OCI-LY3 (cell line): ENCODE measurements around the gene NEDD4L.

Experiments
- H2AFZ ChIP-seq: fragments of 200-600, 300-600 bp; shearing (Covaris generic); 2 replicates; pipeline ENCODE4 v1.6.0; 2014; ENCODE audit warnings: antibody characterized with exemption, low read depth, low read length
- H3K27ac ChIP-seq: fragments of 200-600, 300-600 bp; sonication (generic); 2 replicates; pipeline ENCODE4 v1.5.1; 2014; ENCODE audit warnings: mild to moderate bottlenecking, low read length, moderate library complexity, mixed read lengths
- H3K27me3 ChIP-seq: fragments of 200-600, 300-600 bp; sonication (generic); 2 replicates; pipeline ENCODE4 v1.6.1; 2014; ENCODE audit warnings: low read depth, low read length, mixed read lengths
- H3K36me3 ChIP-seq: fragments of 200-600, 300-600 bp; sonication (generic); replicated peaks from 2 replicates; pipeline ENCODE3; 2014; ENCODE audit warnings: low read depth, low read length, mixed read lengths
- H3K4me1 ChIP-seq: fragments of 300-600, 200-600 bp; sonication (generic); 2 replicates; pipeline ENCODE4 v1.6.1; 2014; ENCODE audit warnings: low read length, mixed read lengths
- H3K4me2 ChIP-seq: fragments of 200-600, 300-600 bp; sonication (generic); 2 replicates; pipeline ENCODE4 v1.6.1; 2014; ENCODE audit warnings: low read length, mixed read lengths
- H3K4me3 ChIP-seq: fragments of 300-600, 200-600 bp; sonication (generic); 2 replicates; pipeline ENCODE4 v1.5.1; 2014; ENCODE audit warnings: antibody characterized with exemption, mild to moderate bottlenecking, low read length, moderate library complexity
- H3K79me2 ChIP-seq: fragments of 300-600, 200-600 bp; shearing (Covaris generic); 2 replicates; pipeline ENCODE4 v1.6.1; 2014; ENCODE audit warnings: mild to moderate bottlenecking, low read length, mixed read lengths
- H3K9ac ChIP-seq: fragments of 300-600, 200-600 bp; shearing (Covaris generic); 2 replicates; pipeline ENCODE4 v1.6.0; 2014; ENCODE audit warnings: mild to moderate bottlenecking, low read length, moderate library complexity
- H3K9me3 ChIP-seq: fragments of 200-600, 300-600 bp; shearing (Covaris generic); 2 replicates; pipeline ENCODE4 v1.6.1; 2014; ENCODE audit warnings: low read length, mixed read lengths; ENCODE audit not compliant: insufficient read depth
- H4K20me1 ChIP-seq: fragments of 200-600, 300-600 bp; sonication (generic); 2 replicates; pipeline ENCODE4 v1.6.1; 2016; ENCODE audit warnings: low read length, mixed read lengths; ENCODE audit not compliant: insufficient read depth
- EZH2phosphoT487 ChIP-seq: fragments of 200-600 bp; shearing (Covaris generic); IDR thresholded peaks from 2 replicates; pipeline ENCODE4 v1.6.1; 2018; ENCODE audit warnings: antibody characterized with exemption, mixed run types, low read depth
- TF ChIP-seq, protein P1 (sequence below): fragments of 200-600, 300-600 bp; sonication (generic); IDR thresholded peaks from 2 replicates; pipeline ENCODE4 v1.5.1; 2014; ENCODE audit warnings: antibody characterized with exemption, low read length, low read depth

NEDD4L gene

DNA sequence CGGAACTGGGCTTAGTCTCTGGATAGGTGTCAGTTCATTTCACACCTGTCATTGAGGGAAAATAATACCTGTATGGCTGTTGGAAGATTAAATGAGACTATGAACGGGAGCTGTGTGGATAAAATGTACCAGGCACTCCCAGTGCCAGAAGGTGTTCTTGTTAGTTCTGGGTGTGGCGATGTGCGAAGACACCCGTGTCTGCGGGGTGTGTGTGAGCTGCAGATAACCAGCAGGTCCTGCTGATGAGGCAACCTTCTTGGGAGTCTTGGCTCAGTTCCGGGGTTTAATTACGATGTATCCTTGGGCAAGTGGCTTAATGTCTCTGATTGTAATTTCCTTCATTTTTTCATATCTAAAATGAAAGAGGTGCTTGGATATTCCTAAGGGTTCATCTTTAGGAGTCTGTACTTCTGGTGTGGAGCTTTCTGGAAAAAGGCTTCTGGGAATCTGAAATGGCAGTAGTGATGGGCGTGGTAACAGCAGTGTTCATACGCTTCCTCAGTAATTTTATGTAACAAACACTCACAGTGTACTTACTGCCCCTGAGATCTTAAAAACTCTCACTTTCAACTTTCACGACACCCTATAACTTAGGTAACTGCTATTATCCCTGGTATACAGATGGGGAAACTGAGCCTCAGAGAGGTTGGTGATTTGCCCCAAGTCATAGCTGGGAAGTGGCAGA lies 35.0 kb downstream of the NEDD4L start:
- H3K4me2 ChIP-seq = no peak overlapping the region

DNA sequence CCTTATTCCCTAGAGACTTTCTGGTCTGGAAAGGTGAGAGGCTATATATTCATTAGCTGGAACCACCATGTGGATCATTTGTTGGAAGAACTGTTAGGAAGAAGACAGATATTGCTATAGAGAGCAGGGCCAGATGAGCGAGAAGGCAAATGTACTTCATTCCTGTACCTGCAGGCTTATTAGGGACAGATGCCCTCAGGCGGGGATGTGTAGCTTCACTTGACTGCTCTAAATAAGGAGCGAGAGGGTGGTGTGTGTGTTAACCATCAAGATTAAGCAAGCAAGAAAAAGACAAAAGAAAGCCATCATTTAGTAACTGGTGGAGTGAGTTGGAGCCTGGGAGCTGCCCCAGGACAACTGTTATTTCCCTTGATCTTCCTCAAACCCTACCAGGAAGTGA lies 36.4 kb downstream of the NEDD4L start:
- Histone ChIP-seq H3K4me1 (peaks cover 5% of the 10 kb centered on the region; the same call in 1 of the 2 replicates), H4K20me1 (peaks cover 28% of the 10 kb centered on the region), H3K27me3 (no peaks in the 10 kb centered on the region), H3K4me2 (peak overlapping the region; percentile 19), H3K27ac (no peak overlapping the region), H3K9ac (no peak overlapping the region), H3K36me3 (no peaks in the 10 kb centered on the region), H3K4me3 (no peak overlapping the region), H3K79me2 (peaks cover 59% of the 10 kb centered on the region), H2AFZ (no peak overlapping the region), H3K9me3 (no peaks in the 10 kb centered on the region)
- TF ChIP-seq EZH2phosphoT487 = no peak
- TF ChIP-seq, protein P1, sequence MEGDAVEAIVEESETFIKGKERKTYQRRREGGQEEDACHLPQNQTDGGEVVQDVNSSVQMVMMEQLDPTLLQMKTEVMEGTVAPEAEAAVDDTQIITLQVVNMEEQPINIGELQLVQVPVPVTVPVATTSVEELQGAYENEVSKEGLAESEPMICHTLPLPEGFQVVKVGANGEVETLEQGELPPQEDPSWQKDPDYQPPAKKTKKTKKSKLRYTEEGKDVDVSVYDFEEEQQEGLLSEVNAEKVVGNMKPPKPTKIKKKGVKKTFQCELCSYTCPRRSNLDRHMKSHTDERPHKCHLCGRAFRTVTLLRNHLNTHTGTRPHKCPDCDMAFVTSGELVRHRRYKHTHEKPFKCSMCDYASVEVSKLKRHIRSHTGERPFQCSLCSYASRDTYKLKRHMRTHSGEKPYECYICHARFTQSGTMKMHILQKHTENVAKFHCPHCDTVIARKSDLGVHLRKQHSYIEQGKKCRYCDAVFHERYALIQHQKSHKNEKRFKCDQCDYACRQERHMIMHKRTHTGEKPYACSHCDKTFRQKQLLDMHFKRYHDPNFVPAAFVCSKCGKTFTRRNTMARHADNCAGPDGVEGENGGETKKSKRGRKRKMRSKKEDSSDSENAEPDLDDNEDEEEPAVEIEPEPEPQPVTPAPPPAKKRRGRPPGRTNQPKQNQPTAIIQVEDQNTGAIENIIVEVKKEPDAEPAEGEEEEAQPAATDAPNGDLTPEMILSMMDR = no peak

More for the DNA sequence above, 35.0 kb downstream of the NEDD4L start:
- H3K27me3 ChIP-seq = no peaks in the 10 kb centered on the region
- no peak for TF ChIP-seq EZH2phosphoT487
- H2AFZ ChIP-seq = no peak overlapping the region
- no peaks in the 10 kb centered on the region for H3K36me3 ChIP-seq
- peaks cover 60% of the 10 kb centered on the region for H3K79me2 ChIP-seq
- peaks cover 5% of the 10 kb centered on the region; the same call in 1 of the 2 replicates for H3K4me1 ChIP-seq
- H3K9ac ChIP-seq = no peak overlapping the region
- H4K20me1 ChIP-seq = peaks cover 28% of the 10 kb centered on the region
- H3K9me3 ChIP-seq = no peaks in the 10 kb centered on the region
- H3K4me3 ChIP-seq = no peak overlapping the region
- no peak overlapping the region for H3K27ac ChIP-seq

DNA sequence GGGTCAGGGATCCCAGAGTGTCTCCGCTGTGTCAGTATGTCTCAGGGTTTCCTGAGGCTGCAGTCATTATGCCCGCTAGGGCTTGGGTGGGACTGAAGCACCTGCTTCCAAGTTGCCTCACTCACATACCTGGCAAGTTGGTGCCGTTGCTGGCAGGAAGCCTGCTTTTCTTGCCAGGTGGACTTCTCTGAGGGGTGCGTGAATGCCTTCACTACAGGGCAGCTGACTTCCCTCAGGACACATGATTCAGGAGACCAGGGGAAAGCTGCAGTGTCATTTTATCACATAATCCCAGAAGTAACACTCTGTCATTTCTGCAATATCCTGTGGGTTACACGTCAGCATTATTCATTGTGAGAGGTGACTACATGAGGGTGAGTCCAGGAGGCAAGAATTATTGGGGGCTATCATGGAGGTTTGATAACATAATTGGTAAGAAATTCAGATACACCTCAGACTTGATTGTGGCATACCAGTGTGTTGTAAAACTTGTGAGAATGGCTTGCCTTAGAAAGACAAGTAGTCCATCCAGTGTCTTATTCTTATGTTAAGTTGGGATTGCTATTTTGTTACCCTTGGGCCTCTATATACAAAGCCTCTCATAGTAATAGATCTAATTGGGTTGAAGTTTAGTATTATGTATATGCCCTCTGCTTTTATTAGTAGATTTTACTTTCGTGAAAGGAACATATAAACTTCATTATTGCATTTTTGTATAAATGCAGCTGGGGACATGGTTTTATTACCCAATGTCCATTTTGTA lies 44.1 kb downstream of the NEDD4L start:
- Histone ChIP-seq H3K4me1 (peaks cover 26% of the 10 kb centered on the region), H3K4me2 (no peak overlapping the region), H3K27ac (no peak overlapping the region), H2AFZ (no peak overlapping the region), H3K9ac (no peak overlapping the region), H3K36me3 (peaks cover 7% of the 10 kb centered on the region), H3K79me2 (peaks cover 30% of the 10 kb centered on the region), H3K9me3 (no peaks in the 10 kb centered on the region), H4K20me1 (0 out of 2 replicates have a peak, but pooled peaks cover 6% of the 10 kb centered on the region), H3K27me3 (no peaks in the 10 kb centered on the region), H3K4me3 (no peak overlapping the region)
- TF ChIP-seq, protein P1 = no peak
- TF ChIP-seq EZH2phosphoT487 = no peak

- Histone ChIP-seq H3K79me2 (peaks cover 33% of the 10 kb centered on the region), H4K20me1 (0 out of 2 replicates have a peak, but pooled peaks cover 6% of the 10 kb centered on the region), H2AFZ (no peak overlapping the region), H3K4me2 (no peak overlapping the region), H3K27me3 (no peaks in the 10 kb centered on the region), H3K36me3 (peaks cover 7% of the 10 kb centered on the region), H3K4me3 (no peak overlapping the region), H3K27ac (no peak overlapping the region), H3K9me3 (no peaks in the 10 kb centered on the region), H3K9ac (no peak overlapping the region), H3K4me1 (peaks cover 26% of the 10 kb centered on the region)
- TF ChIP-seq, protein P1 = no peak
Measured at GRCh38 chr18:58088691-58089065, 44.7 kb downstream of the NEDD4L start.
